ENCODE measurements around the gene CELF4.
A peak's percentile ranks its signal among the peaks of the same experiment; 100 is the strongest.

CELF4 gene

GRCh38 chr18:37487400-37487867, 78.2 kb downstream of the CELF4 start:
- H3K27me3 ChIP-seq (ENCODE audit: insufficient read depth, low read length), result peaks cover 81% of the 10 kb centered on the region
- no peaks in the 10 kb centered on the region for H3K36me3 ChIP-seq (ENCODE audit: insufficient read depth, low read depth, low read length)
- no peaks in the 10 kb centered on the region for H3K9me3 ChIP-seq (ENCODE audit: insufficient read depth, low read depth, low read length)
- no peak overlapping the region for H3K9ac ChIP-seq (ENCODE audit: low read depth, low read length)
- peaks cover 50% of the 10 kb centered on the region for H3K4me1 ChIP-seq (ENCODE audit: insufficient read depth, low read length)
- no peak overlapping the region for H3K27ac ChIP-seq (ENCODE audit: low read length)
- no peak overlapping the region for H3K4me3 ChIP-seq (ENCODE audit: low read length)

- peaks cover 81% of the 10 kb centered on the region for H3K27me3 ChIP-seq (ENCODE audit: insufficient read depth, low read length)
- peaks cover 50% of the 10 kb centered on the region for H3K4me1 ChIP-seq (ENCODE audit: insufficient read depth, low read length)
- H3K9me3 ChIP-seq (ENCODE audit: insufficient read depth, low read depth, low read length), result no peaks in the 10 kb centered on the region
- no peak overlapping the region for H3K4me3 ChIP-seq (ENCODE audit: low read length)
- H3K27ac ChIP-seq (ENCODE audit: low read length), result no peak overlapping the region
- no peaks in the 10 kb centered on the region for H3K36me3 ChIP-seq (ENCODE audit: insufficient read depth, low read depth, low read length)
- H3K9ac ChIP-seq (ENCODE audit: low read depth, low read length), result no peak overlapping the region
Measured at GRCh38 chr18:37486848-37487247, 78.8 kb downstream of the CELF4 start.

GRCh38 chr18:37484983-37485834, 80.4 kb downstream of the CELF4 start:
- Histone ChIP-seq H3K27me3 (ENCODE audit: insufficient read depth, low read length) (peaks cover 70% of the 10 kb centered on the region), H3K36me3 (ENCODE audit: insufficient read depth, low read depth, low read length) (no peaks in the 10 kb centered on the region), H3K9ac (ENCODE audit: low read depth, low read length) (peak overlapping the region; percentile 36; the same call in 1 of the 2 replicates), H3K27ac (ENCODE audit: low read length) (no peak overlapping the region), H3K4me3 (ENCODE audit: low read length) (peak overlapping the region; percentile 63), H3K9me3 (ENCODE audit: insufficient read depth, low read depth, low read length) (no peaks in the 10 kb centered on the region), H3K4me1 (ENCODE audit: insufficient read depth, low read length) (peaks cover 43% of the 10 kb centered on the region)

- no peaks in the 10 kb centered on the region for H3K9me3 ChIP-seq (ENCODE audit: insufficient read depth, low read depth, low read length)
- no peak overlapping the region for H3K27ac ChIP-seq (ENCODE audit: low read length)
- no peaks in the 10 kb centered on the region for H3K36me3 ChIP-seq (ENCODE audit: insufficient read depth, low read depth, low read length)
- H3K9ac ChIP-seq (ENCODE audit: low read depth, low read length), result peak overlapping the region; percentile 36; the same call in 1 of the 2 replicates
- peak overlapping the region; percentile 63 for H3K4me3 ChIP-seq (ENCODE audit: low read length)
- H3K27me3 ChIP-seq (ENCODE audit: insufficient read depth, low read length), result peaks cover 61% of the 10 kb centered on the region
- H3K4me1 ChIP-seq (ENCODE audit: insufficient read depth, low read length), result peaks cover 33% of the 10 kb centered on the region
Measured at GRCh38 chr18:37483984-37484819, 81.4 kb downstream of the CELF4 start.

- Histone ChIP-seq H3K36me3 (ENCODE audit: insufficient read depth, low read depth, low read length) (no peaks in the 10 kb centered on the region), H3K9me3 (ENCODE audit: insufficient read depth, low read depth, low read length) (no peaks in the 10 kb centered on the region), H3K9ac (ENCODE audit: low read depth, low read length) (no peak overlapping the region; the same call in 1 of the 2 replicates), H3K4me3 (ENCODE audit: low read length) (peak overlapping the region; percentile 31; the same call in 1 of the 2 replicates), H3K4me1 (ENCODE audit: insufficient read depth, low read length) (peaks cover 32% of the 10 kb centered on the region), H3K27me3 (ENCODE audit: insufficient read depth, low read length) (peaks cover 53% of the 10 kb centered on the region), H3K27ac (ENCODE audit: low read length) (no peak overlapping the region)
Measured at GRCh38 chr18:37483221-37483971, 82.2 kb downstream of the CELF4 start.

- H3K36me3 ChIP-seq (ENCODE audit: insufficient read depth, low read depth, low read length), result no peaks in the 10 kb centered on the region
- H3K4me3 ChIP-seq (ENCODE audit: low read length), result no peak overlapping the region
- H3K27ac ChIP-seq (ENCODE audit: low read length), result no peak overlapping the region
- H3K4me1 ChIP-seq (ENCODE audit: insufficient read depth, low read length), result peaks cover 25% of the 10 kb centered on the region
- no peaks in the 10 kb centered on the region for H3K9me3 ChIP-seq (ENCODE audit: insufficient read depth, low read depth, low read length)
- peaks cover 43% of the 10 kb centered on the region for H3K27me3 ChIP-seq (ENCODE audit: insufficient read depth, low read length)
- no peak overlapping the region for H3K9ac ChIP-seq (ENCODE audit: low read depth, low read length)
Measured at GRCh38 chr18:37482433-37482832, 83.2 kb downstream of the CELF4 start.

GRCh38 chr18:37482002-37482401, 83.6 kb downstream of the CELF4 start:
- Histone ChIP-seq H3K9ac (ENCODE audit: low read depth, low read length) (no peak overlapping the region), H3K4me1 (ENCODE audit: insufficient read depth, low read length) (peaks cover 20% of the 10 kb centered on the region), H3K4me3 (ENCODE audit: low read length) (no peak overlapping the region), H3K27ac (ENCODE audit: low read length) (no peak overlapping the region), H3K27me3 (ENCODE audit: insufficient read depth, low read length) (peaks cover 39% of the 10 kb centered on the region), H3K9me3 (ENCODE audit: insufficient read depth, low read depth, low read length) (no peaks in the 10 kb centered on the region), H3K36me3 (ENCODE audit: insufficient read depth, low read depth, low read length) (no peaks in the 10 kb centered on the region)

- Histone ChIP-seq H3K4me1 (ENCODE audit: insufficient read depth, low read length) (peaks cover 20% of the 10 kb centered on the region), H3K36me3 (ENCODE audit: insufficient read depth, low read depth, low read length) (no peaks in the 10 kb centered on the region), H3K9me3 (ENCODE audit: insufficient read depth, low read depth, low read length) (no peaks in the 10 kb centered on the region), H3K9ac (ENCODE audit: low read depth, low read length) (no peak overlapping the region), H3K27me3 (ENCODE audit: insufficient read depth, low read length) (peaks cover 34% of the 10 kb centered on the region), H3K4me3 (ENCODE audit: low read length) (no peak overlapping the region), H3K27ac (ENCODE audit: low read length) (no peak overlapping the region)
Measured at GRCh38 chr18:37481491-37481890, 84.1 kb downstream of the CELF4 start.

GRCh38 chr18:37481072-37481471, 84.5 kb downstream of the CELF4 start:
- H3K4me1 ChIP-seq (ENCODE audit: insufficient read depth, low read length), result peaks cover 20% of the 10 kb centered on the region
- H3K36me3 ChIP-seq (ENCODE audit: insufficient read depth, low read depth, low read length), result no peaks in the 10 kb centered on the region
- peaks cover 30% of the 10 kb centered on the region for H3K27me3 ChIP-seq (ENCODE audit: insufficient read depth, low read length)
- no peak overlapping the region for H3K9ac ChIP-seq (ENCODE audit: low read depth, low read length)
- no peak overlapping the region for H3K27ac ChIP-seq (ENCODE audit: low read length)
- no peak overlapping the region for H3K4me3 ChIP-seq (ENCODE audit: low read length)
- no peaks in the 10 kb centered on the region for H3K9me3 ChIP-seq (ENCODE audit: insufficient read depth, low read depth, low read length)

- Histone ChIP-seq H3K4me1 (ENCODE audit: insufficient read depth, low read length) (no peaks in the 10 kb centered on the region), H3K27ac (ENCODE audit: low read length) (no peak overlapping the region), H3K27me3 (ENCODE audit: insufficient read depth, low read length) (no peaks in the 10 kb centered on the region), H3K36me3 (ENCODE audit: insufficient read depth, low read depth, low read length) (no peaks in the 10 kb centered on the region), H3K9me3 (ENCODE audit: insufficient read depth, low read depth, low read length) (no peaks in the 10 kb centered on the region), H3K4me3 (ENCODE audit: low read length) (no peak overlapping the region), H3K9ac (ENCODE audit: low read depth, low read length) (no peak overlapping the region)
Measured at GRCh38 chr18:37476611-37477295, 88.8 kb downstream of the CELF4 start.

GRCh38 chr18:37476182-37476581, 89.4 kb downstream of the CELF4 start:
- H3K9me3 ChIP-seq (ENCODE audit: insufficient read depth, low read depth, low read length), result no peaks in the 10 kb centered on the region
- H3K36me3 ChIP-seq (ENCODE audit: insufficient read depth, low read depth, low read length), result no peaks in the 10 kb centered on the region
- no peak overlapping the region for H3K4me3 ChIP-seq (ENCODE audit: low read length)
- no peak overlapping the region for H3K27ac ChIP-seq (ENCODE audit: low read length)
- no peaks in the 10 kb centered on the region for H3K27me3 ChIP-seq (ENCODE audit: insufficient read depth, low read length)
- H3K9ac ChIP-seq (ENCODE audit: low read depth, low read length), result no peak overlapping the region
- H3K4me1 ChIP-seq (ENCODE audit: insufficient read depth, low read length), result no peaks in the 10 kb centered on the region
